ENCODE results near the gene ZNF608.

ZNF608 gene

DNA sequence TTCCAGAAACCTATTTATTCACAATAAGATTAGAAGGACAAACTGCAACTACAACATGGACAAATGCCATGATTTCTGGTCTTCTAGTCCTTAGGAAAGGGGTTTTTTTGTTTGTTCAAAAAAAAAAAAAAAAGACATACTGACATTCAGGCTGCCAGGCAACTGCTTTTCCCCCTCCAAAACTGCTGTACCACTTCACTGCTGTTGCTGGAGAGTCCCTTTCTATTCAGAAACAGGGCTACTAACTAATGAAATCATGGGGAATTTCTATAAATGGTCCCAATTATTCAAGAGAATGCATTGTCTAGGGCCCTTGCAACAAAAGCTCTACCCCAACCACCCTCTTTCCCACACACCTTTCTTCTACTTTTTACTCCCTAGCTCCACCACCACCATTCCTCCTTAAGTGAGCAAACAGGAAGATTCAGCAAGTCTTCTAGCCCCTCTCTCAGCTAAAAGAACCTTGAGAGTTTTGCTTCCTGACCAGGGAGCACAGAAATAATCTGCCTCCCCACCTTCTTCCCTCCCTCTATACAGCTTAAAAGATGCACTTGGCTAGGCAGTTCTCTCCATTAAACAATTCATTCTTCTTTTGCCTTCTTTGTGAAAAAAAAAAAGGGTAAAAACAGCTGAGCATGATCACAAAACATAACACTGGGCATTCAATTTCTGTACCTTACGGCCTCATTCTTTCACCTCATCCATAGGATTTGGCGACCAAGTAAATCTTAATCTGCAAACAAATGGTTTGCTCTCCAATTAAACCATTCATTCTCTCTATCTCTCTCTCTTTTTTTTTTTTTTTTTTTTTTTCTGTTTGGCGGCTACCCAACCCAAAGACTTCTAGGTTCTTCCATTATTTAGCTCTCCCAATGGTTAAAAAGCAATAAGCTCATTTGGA, 13.8 kb downstream of the ZNF608 start:
- no peak for TF ChIP-seq ZFP3 (CRISPR knock-in tag; IDR thresholded peaks at IDR 0.05)
- TF ChIP-seq ZNF70 (CRISPR knock-in tag; IDR thresholded peaks at IDR 0.05) = no peak
- TF ChIP-seq ZFP30 (CRISPR knock-in tag; IDR thresholded peaks at IDR 0.05) = no peak
- TF ChIP-seq OSR1 (CRISPR knock-in tag; IDR thresholded peaks at IDR 0.05) = no peak
- TF ChIP-seq GLIS3 (CRISPR knock-in tag; IDR thresholded peaks at IDR 0.05) = no peak
- TF ChIP-seq ZNF565 (CRISPR knock-in tag; conservative IDR thresholded peaks at IDR 0.05; ENCODE audit: low read depth) = no peak
- no peak for TF ChIP-seq TSHZ2 (CRISPR knock-in tag; IDR thresholded peaks at IDR 0.05)
- no peak for TF ChIP-seq ARNTL (CRISPR knock-in tag; IDR thresholded peaks at IDR 0.05; ENCODE audit: borderline replicate concordance, low read depth)
- no peak for TF ChIP-seq CSRNP3 (CRISPR knock-in tag; IDR thresholded peaks at IDR 0.05)
- TF ChIP-seq BACH2 (CRISPR knock-in tag; IDR thresholded peaks at IDR 0.05; ENCODE audit: borderline replicate concordance) = no peak
- no peak for TF ChIP-seq TOX (CRISPR knock-in tag; IDR thresholded peaks at IDR 0.05; ENCODE audit: borderline replicate concordance)
- TF ChIP-seq ISL1 (CRISPR knock-in tag; IDR thresholded peaks at IDR 0.05) = no peak
- no peak for TF ChIP-seq ZC3H10 (CRISPR knock-in tag; IDR thresholded peaks at IDR 0.05)
- ATAC-seq = no peak

DNA sequence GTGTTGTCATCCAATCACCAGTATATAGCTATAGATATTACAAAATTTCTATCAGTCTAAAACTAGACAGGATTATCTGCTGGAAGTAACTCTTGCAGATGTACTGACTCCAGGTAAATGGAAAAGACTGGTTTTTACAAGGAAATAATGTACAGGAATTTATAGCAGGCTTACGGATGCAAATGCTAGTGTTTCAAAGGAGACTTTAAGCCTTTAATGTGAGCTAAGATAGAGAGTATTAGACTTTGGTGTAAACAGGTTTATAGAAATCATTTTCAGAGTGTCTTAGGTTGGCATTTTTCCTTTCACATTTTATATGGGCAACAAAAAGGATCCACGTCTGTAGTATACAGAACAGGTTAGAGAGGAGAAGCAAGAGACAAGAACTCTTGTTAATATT, 16.1 kb downstream of the ZNF608 start:
- no peak for ATAC-seq
- no peak for TF ChIP-seq TCF4 (CRISPR knock-in tag; IDR thresholded peaks at IDR 0.05; ENCODE audit: borderline replicate concordance)
- TF ChIP-seq RARB (CRISPR knock-in tag; IDR thresholded peaks at IDR 0.05) = no peak
- TF ChIP-seq ARNTL (CRISPR knock-in tag; IDR thresholded peaks at IDR 0.05; ENCODE audit: borderline replicate concordance, low read depth) = no peak
- TF ChIP-seq SNAI2 (CRISPR knock-in tag; IDR thresholded peaks at IDR 0.05) = no peak
- no peak for TF ChIP-seq ZC3H10 (CRISPR knock-in tag; IDR thresholded peaks at IDR 0.05)
- TF ChIP-seq ZNF565 (CRISPR knock-in tag; conservative IDR thresholded peaks at IDR 0.05; ENCODE audit: low read depth) = no peak
- TF ChIP-seq OSR1 (CRISPR knock-in tag; IDR thresholded peaks at IDR 0.05) = no peak

DNA sequence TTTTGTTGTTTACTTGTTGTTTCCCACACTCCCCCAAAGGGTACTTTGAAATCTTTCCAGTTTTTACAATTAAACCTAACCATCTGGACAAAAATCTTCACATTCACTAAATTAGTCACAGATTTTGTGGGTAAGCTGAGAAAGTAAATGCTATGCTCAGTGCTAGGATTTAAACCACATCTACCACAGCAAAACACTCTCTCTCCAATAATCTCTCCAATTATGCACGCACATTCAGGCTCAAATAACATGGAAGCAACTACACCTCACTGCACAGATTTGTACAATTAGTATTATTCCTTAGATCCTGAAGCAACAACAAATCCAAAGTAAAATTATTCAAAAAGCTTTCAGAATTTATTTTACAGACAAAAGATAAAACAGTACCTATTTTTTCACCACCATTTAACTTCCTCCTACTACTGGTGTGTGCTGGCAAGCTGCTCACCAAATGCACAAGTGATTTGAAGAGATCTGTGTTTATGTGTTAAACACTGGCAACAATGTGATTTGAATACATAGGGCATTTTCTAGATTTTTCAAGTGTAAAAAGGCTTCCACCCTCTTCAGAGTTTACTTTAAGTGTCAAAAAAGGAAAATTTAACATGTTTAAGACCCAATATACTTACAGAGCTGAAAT, 16.6 kb downstream of the ZNF608 start:
- TF ChIP-seq SNAI2 (CRISPR knock-in tag; IDR thresholded peaks at IDR 0.05) (no peak), ZNF70 (CRISPR knock-in tag; IDR thresholded peaks at IDR 0.05) (no peak), ISL1 (CRISPR knock-in tag; IDR thresholded peaks at IDR 0.05) (no peak), ZNF8 (CRISPR knock-in tag; IDR thresholded peaks at IDR 0.05) (no peak), ZFP30 (CRISPR knock-in tag; IDR thresholded peaks at IDR 0.05) (no peak), ZC3H10 (CRISPR knock-in tag; IDR thresholded peaks at IDR 0.05) (no peak), CSDC2 (CRISPR knock-in tag; IDR thresholded peaks at IDR 0.05) (no peak), CSRNP3 (CRISPR knock-in tag; IDR thresholded peaks at IDR 0.05) (no peak), ZFP3 (CRISPR knock-in tag; IDR thresholded peaks at IDR 0.05) (no peak), PATZ1 (CRISPR knock-in tag; IDR thresholded peaks at IDR 0.05; ENCODE audit: borderline replicate concordance) (no peak), BACH2 (CRISPR knock-in tag; IDR thresholded peaks at IDR 0.05; ENCODE audit: borderline replicate concordance) (no peak)
- ATAC-seq = no peak

Measured in SK-N-SH treated with all-trans-retinoic acid at 6 μM for 48 hours (cell line).